ENCODE data around the gene SMOC2.
A peak's percentile ranks its signal among the peaks of the same experiment; 100 is the strongest.
"Not testable (repeated sequence)": the region's sequence is repeated elsewhere in the genome, so short reads cannot be mapped to it uniquely, and the experiment has no call there.

Gene SMOC2

GRCh38 chr6:168686831-168687730 lies 246.1 kb downstream of the SMOC2 start:
- no peaks in the 10 kb centered on the region for H3K79me2 ChIP-seq (ENCODE audit: control insufficient read depth, insufficient read depth, low read length)
- no peak overlapping the region for H2BK120ac ChIP-seq (ENCODE audit: low read depth, low read length)
- H2AK5ac ChIP-seq (ENCODE audit: low read length): no peak overlapping the region
- no peak overlapping the region for H3K56ac ChIP-seq (ENCODE audit: low read length)
- no peak overlapping the region for H3K4me2 ChIP-seq (ENCODE audit: low read length)
- H4K5ac ChIP-seq (ENCODE audit: low read length): no peak overlapping the region
- no peak overlapping the region for H3K23ac ChIP-seq (ENCODE audit: low read length)
- H3K4me1 ChIP-seq (ENCODE audit: control insufficient read depth, low read depth, low read length): no peaks in the 10 kb centered on the region
- H3K18ac ChIP-seq (ENCODE audit: low read length): no peak overlapping the region
- H3K27me3 ChIP-seq (ENCODE audit: insufficient read depth, low read length, poor library complexity): no peaks in the 10 kb centered on the region
- no peak overlapping the region for H3K4me3 ChIP-seq (ENCODE audit: low read length)
- H3K79me1 ChIP-seq (ENCODE audit: low read length): no peaks in the 10 kb centered on the region
- H3K9ac ChIP-seq (ENCODE audit: low read length): no peak overlapping the region
- H3K36me3 ChIP-seq (ENCODE audit: control insufficient read depth, insufficient read depth, low read length): no peaks in the 10 kb centered on the region
- no peak overlapping the region for H2BK15ac ChIP-seq (replicated peaks; ENCODE audit: low read depth)
- no peak overlapping the region for H3K27ac ChIP-seq (ENCODE audit: low read depth, low read length)
- no peak overlapping the region for H3K4ac ChIP-seq (ENCODE audit: low read depth, low read length)
- no CpG with 5 or more reads among the region's 14 CpGs for WGBS (ENCODE audit: extremely low coverage, insufficient coverage, low lambda C conversion rate)
- no peak for DNase-seq
- H4K8ac ChIP-seq (ENCODE audit: low read depth, low read length): no peak overlapping the region
- H2BK5ac ChIP-seq (ENCODE audit: low read length): no peak overlapping the region

GRCh38 chr6:168690271-168690670 lies 249.3 kb downstream of the SMOC2 start:
- Histone ChIP-seq H3K36me3 (ENCODE audit: control insufficient read depth, insufficient read depth, low read length) (no peaks in the 10 kb centered on the region), H3K27ac (ENCODE audit: low read depth, low read length) (no peak overlapping the region), H3K23ac (ENCODE audit: low read length) (no peak overlapping the region), H3K56ac (ENCODE audit: low read length) (no peak overlapping the region), H2BK15ac (replicated peaks; ENCODE audit: low read depth) (no peak overlapping the region), H3K9ac (ENCODE audit: low read length) (no peak overlapping the region), H3K4me3 (ENCODE audit: low read length) (no peak overlapping the region), H3K4me1 (ENCODE audit: control insufficient read depth, low read depth, low read length) (no peaks in the 10 kb centered on the region), H3K4me2 (ENCODE audit: low read length) (no peak overlapping the region), H4K5ac (ENCODE audit: low read length) (no peak overlapping the region), H2AK5ac (ENCODE audit: low read length) (no peak overlapping the region), H3K18ac (ENCODE audit: low read length) (no peak overlapping the region), H3K27me3 (ENCODE audit: insufficient read depth, low read length, poor library complexity) (no peaks in the 10 kb centered on the region), H3K79me2 (ENCODE audit: control insufficient read depth, insufficient read depth, low read length) (no peaks in the 10 kb centered on the region), H2BK120ac (ENCODE audit: low read depth, low read length) (no peak overlapping the region), H2BK5ac (ENCODE audit: low read length) (no peak overlapping the region), H3K79me1 (ENCODE audit: low read length) (no peaks in the 10 kb centered on the region), H4K8ac (ENCODE audit: low read depth, low read length) (no peak overlapping the region), H3K4ac (ENCODE audit: low read depth, low read length) (no peak overlapping the region)
- DNase-seq: no peak
- WGBS (ENCODE audit: extremely low coverage, insufficient coverage, low lambda C conversion rate): no CpG with 5 or more reads among the region's 7 CpGs

DNA sequence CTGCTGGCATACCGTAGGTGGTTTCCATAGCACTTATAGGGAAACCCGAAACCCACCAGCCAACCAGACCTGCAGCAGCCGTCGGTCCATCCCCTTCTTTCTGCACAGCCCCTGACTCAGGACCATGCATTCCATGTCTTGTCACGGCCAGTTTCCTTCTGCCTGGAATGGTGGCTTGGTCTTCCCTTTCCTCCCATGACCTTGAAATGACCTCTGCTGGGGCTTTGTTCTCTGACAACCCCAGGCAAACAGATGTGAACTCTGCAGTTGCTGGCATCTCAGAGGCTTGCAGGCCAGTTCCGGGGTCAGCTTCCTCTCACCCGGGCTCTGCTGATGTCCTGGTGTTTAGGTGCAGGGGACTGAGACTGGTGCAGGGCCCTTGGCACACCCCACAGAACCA lies 250.8 kb downstream of the SMOC2 start:
- H3K4me2 ChIP-seq (ENCODE audit: low read length): no peak overlapping the region
- H4K5ac ChIP-seq (ENCODE audit: low read length): no peak overlapping the region
- no peak overlapping the region for H2BK15ac ChIP-seq (replicated peaks; ENCODE audit: low read depth)
- no peaks in the 10 kb centered on the region for H3K79me2 ChIP-seq (ENCODE audit: control insufficient read depth, insufficient read depth, low read length)
- no peak overlapping the region for H2BK120ac ChIP-seq (ENCODE audit: low read depth, low read length)
- H3K4me1 ChIP-seq (ENCODE audit: control insufficient read depth, low read depth, low read length): no peaks in the 10 kb centered on the region
- no peak overlapping the region for H2AK5ac ChIP-seq (ENCODE audit: low read length)
- H3K23ac ChIP-seq (ENCODE audit: low read length): no peak overlapping the region
- no peak overlapping the region for H3K4ac ChIP-seq (ENCODE audit: low read depth, low read length)
- no peak overlapping the region for H2BK5ac ChIP-seq (ENCODE audit: low read length)
- no peaks in the 10 kb centered on the region for H3K27me3 ChIP-seq (ENCODE audit: insufficient read depth, low read length, poor library complexity)
- no peak for DNase-seq
- H3K27ac ChIP-seq (ENCODE audit: low read depth, low read length): no peak overlapping the region
- no peaks in the 10 kb centered on the region for H3K36me3 ChIP-seq (ENCODE audit: control insufficient read depth, insufficient read depth, low read length)
- H3K79me1 ChIP-seq (ENCODE audit: low read length): no peaks in the 10 kb centered on the region
- no peak overlapping the region for H3K4me3 ChIP-seq (ENCODE audit: low read length)
- H3K56ac ChIP-seq (ENCODE audit: low read length): no peak overlapping the region
- H4K8ac ChIP-seq (ENCODE audit: low read depth, low read length): no peak overlapping the region
- H3K9ac ChIP-seq (ENCODE audit: low read length): no peak overlapping the region
- no peak overlapping the region for H3K18ac ChIP-seq (ENCODE audit: low read length)
- no CpG with 5 or more reads among the region's 7 CpGs for WGBS (ENCODE audit: extremely low coverage, insufficient coverage, low lambda C conversion rate)

DNA sequence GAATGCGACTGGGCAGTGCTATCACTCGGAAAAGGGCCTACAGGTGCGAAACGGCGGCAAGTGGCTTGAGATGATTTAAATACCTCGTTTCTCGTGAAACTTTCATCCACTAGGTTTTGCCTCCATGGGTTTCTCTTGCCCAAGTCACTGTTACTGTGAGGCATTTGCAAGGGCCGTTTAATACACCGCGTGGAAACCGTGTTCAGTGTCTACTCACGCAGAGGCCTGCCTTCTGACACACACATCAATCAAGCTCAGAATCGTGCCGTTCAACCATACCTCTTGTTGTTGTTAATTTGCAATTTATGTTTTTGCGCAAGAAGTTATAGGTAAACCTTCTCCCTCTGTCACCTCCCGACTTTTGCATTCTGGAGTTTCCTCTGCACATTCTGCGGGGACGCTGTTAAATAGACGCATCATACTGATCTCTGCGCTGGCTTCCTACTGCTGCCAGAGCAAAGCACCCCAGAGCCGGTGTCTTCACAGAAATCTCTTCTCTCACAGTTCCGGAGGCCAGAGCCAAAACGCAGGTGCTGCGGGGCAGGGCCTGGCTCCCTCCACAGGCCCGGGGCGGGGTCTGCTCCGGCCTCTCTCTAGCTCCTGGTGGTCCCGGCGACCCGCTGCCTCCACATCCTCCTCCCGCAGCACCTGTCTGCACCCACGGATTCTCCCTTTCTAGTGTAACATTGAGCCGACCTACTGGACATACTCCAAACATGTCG lies 251.4 kb downstream of the SMOC2 start:
- no peak overlapping the region for H3K18ac ChIP-seq (ENCODE audit: low read length)
- no peak overlapping the region for H3K9ac ChIP-seq (ENCODE audit: low read length)
- no peak overlapping the region for H4K5ac ChIP-seq (ENCODE audit: low read length)
- no peak overlapping the region for H4K8ac ChIP-seq (ENCODE audit: low read depth, low read length)
- no peak overlapping the region for H2BK5ac ChIP-seq (ENCODE audit: low read length)
- H2BK120ac ChIP-seq (ENCODE audit: low read depth, low read length): no peak overlapping the region
- H3K4me2 ChIP-seq (ENCODE audit: low read length): no peak overlapping the region
- H3K4me1 ChIP-seq (ENCODE audit: control insufficient read depth, low read depth, low read length): no peaks in the 10 kb centered on the region
- no peaks in the 10 kb centered on the region for H3K79me2 ChIP-seq (ENCODE audit: control insufficient read depth, insufficient read depth, low read length)
- H3K79me1 ChIP-seq (ENCODE audit: low read length): no peaks in the 10 kb centered on the region
- H2AK5ac ChIP-seq (ENCODE audit: low read length): no peak overlapping the region
- H3K4ac ChIP-seq (ENCODE audit: low read depth, low read length): no peak overlapping the region
- no peak overlapping the region for H2BK15ac ChIP-seq (replicated peaks; ENCODE audit: low read depth)
- H3K56ac ChIP-seq (ENCODE audit: low read length): no peak overlapping the region
- H3K27ac ChIP-seq (ENCODE audit: low read depth, low read length): no peak overlapping the region
- DNase-seq: no peak
- no CpG with 5 or more reads among the region's 34 CpGs for WGBS (ENCODE audit: extremely low coverage, insufficient coverage, low lambda C conversion rate)
- H3K4me3 ChIP-seq (ENCODE audit: low read length): no peak overlapping the region
- no peaks in the 10 kb centered on the region for H3K27me3 ChIP-seq (ENCODE audit: insufficient read depth, low read length, poor library complexity)
- H3K23ac ChIP-seq (ENCODE audit: low read length): peak overlapping the region; percentile 80
- no peaks in the 10 kb centered on the region for H3K36me3 ChIP-seq (ENCODE audit: control insufficient read depth, insufficient read depth, low read length)

DNA sequence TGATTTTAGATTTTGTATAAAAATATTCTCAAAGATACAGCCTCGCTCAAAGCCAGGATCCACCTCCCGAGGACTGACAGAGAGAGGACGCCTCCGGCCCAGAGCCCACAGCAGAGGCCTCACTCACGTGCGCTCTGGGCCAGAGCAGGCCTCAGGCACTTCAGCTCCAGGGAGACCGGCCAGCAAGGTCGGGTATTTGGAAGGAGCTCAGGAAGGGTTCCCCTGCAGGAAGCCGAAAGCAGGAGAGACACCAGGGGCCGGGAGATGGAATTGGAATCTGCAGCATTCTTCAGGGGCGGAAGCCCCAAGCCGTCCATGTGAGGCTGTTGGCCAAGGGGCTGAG lies 251.9 kb downstream of the SMOC2 start:
- WGBS (ENCODE audit: extremely low coverage, insufficient coverage, low lambda C conversion rate): no CpG with 5 or more reads among the region's 12 CpGs

More for the DNA sequence above, 251.9 kb downstream of the SMOC2 start:
- H3K79me1 ChIP-seq (ENCODE audit: low read length); H3K9ac ChIP-seq (ENCODE audit: low read length); H2BK15ac ChIP-seq (replicated peaks; ENCODE audit: low read depth); H3K36me3 ChIP-seq (ENCODE audit: control insufficient read depth, insufficient read depth, low read length); H2BK5ac ChIP-seq (ENCODE audit: low read length); H3K4me2 ChIP-seq (ENCODE audit: low read length); H3K27me3 ChIP-seq (ENCODE audit: insufficient read depth, low read length, poor library complexity); H3K27ac ChIP-seq (ENCODE audit: low read depth, low read length); H2AK5ac ChIP-seq (ENCODE audit: low read length); H3K23ac ChIP-seq (ENCODE audit: low read length); H2BK120ac ChIP-seq (ENCODE audit: low read depth, low read length); H3K4me1 ChIP-seq (ENCODE audit: control insufficient read depth, low read depth, low read length); H3K56ac ChIP-seq (ENCODE audit: low read length); H3K4me3 ChIP-seq (ENCODE audit: low read length); DNase-seq; H4K8ac ChIP-seq (ENCODE audit: low read depth, low read length); H4K5ac ChIP-seq (ENCODE audit: low read length); H3K18ac ChIP-seq (ENCODE audit: low read length); H3K79me2 ChIP-seq (ENCODE audit: control insufficient read depth, insufficient read depth, low read length); H3K4ac ChIP-seq (ENCODE audit: low read depth, low read length): not testable (repeated sequence)

All from mesendoderm (in vitro differentiated cells).